WTC11 (cell line): ENCODE results near the gene LRMDA.

Experiments used
- AFF4 ChIP-seq: sonication (generic); formaldehyde crosslinking; IDR thresholded peaks from 2 replicates; pipeline ENCODE4 v1.8.1; 2023; ENCODE audit warnings: mild to moderate bottlenecking, missing genetic modification reagents, borderline replicate concordance
- IRF2 ChIP-seq: sonication (generic); formaldehyde crosslinking; IDR thresholded peaks from 2 replicates; pipeline ENCODE4 v1.8.0; 2022; ENCODE audit warnings: low read depth, missing genetic modification reagents, borderline replicate concordance
- NFYB ChIP-seq: sonication (generic); formaldehyde crosslinking; conservative IDR thresholded peaks from 2 replicates; pipeline ENCODE4 v1.8.0; 2022; ENCODE audit warnings: low read depth, missing genetic modification reagents
- NR1H2 ChIP-seq: sonication (generic); formaldehyde crosslinking; IDR thresholded peaks from 2 replicates; pipeline ENCODE4 v1.9.0; 2021; ENCODE audit warnings: mild to moderate bottlenecking, moderate library complexity, missing genetic modification reagents
- NR2C2 ChIP-seq: sonication (generic); formaldehyde crosslinking; IDR thresholded peaks from 2 replicates; pipeline ENCODE4 v1.8.0; 2022; ENCODE audit warnings: mild to moderate bottlenecking, missing genetic modification reagents
- USF2 ChIP-seq: sonication (generic); formaldehyde crosslinking; IDR thresholded peaks from 2 replicates; pipeline ENCODE4 v1.8.1; 2023; ENCODE audit warnings: mild to moderate bottlenecking, missing genetic modification reagents, moderate library complexity
- ZNF138 ChIP-seq: sonication (generic); formaldehyde crosslinking; conservative IDR thresholded peaks from 2 replicates; pipeline ENCODE4 v1.8.1; 2022; ENCODE audit warnings: mild to moderate bottlenecking, moderate library complexity, missing genetic modification reagents
- ZNF416 ChIP-seq: fragments of 250-450 bp; sonication (Bioruptor Pico); IDR thresholded peaks from 2 replicates; pipeline ENCODE4 v1.9.0; 2021; ENCODE audit warnings: mild to moderate bottlenecking, inconsistent platforms
- ZNF423 ChIP-seq: fragments of 250-450 bp; sonication (Bioruptor Pico); IDR thresholded peaks from 2 replicates; pipeline ENCODE4 v2.1.2; 2022; ENCODE audit warnings: mild to moderate bottlenecking, moderate library complexity
- ZSCAN18 ChIP-seq: fragments of 250-450 bp; sonication (Bioruptor Pico); IDR thresholded peaks from 2 replicates; pipeline ENCODE4 v2.1.2; 2022; ENCODE audit warnings: mild to moderate bottlenecking, moderate library complexity
- TF ChIP-seq, protein P1 (sequence below): fragments of 200-600 bp; IDR thresholded peaks from 2 replicates; pipeline ENCODE4 v1.8.0; 2022; ENCODE audit warnings: antibody characterized with exemption

DNA sequence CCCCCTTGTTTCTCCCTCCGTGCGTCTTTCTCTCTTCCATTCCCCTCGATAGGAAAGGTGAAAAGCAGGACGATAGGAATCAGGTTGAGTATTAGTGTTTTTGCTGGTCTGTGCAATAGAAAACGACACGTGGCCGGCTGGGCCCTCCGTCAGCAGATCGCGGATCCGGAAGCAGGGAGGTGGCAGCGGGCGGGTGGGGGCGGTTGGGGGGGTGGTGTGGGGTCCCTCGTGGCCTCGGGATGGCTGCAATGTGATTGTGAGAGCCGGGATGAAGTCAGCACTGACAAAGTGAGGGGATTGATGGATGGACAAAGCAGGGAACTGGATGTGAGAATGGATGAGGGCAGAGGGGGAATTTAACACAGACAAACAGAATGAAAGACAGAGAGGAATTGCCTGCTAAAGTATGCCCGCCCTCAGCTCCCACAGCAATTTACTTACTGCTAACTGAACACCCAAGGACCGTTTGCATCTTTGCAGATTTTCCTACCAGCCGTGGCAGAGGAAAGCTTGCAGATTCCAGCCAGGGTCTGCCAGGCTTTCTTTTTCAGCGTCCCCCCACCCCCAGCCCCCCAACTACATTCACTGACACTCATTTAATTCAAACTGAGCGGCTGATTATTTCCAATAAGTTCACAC lies 280.9 kb downstream of the LRMDA start:
- TF ChIP-seq NR1H2, result no peak
- TF ChIP-seq, protein P1, sequence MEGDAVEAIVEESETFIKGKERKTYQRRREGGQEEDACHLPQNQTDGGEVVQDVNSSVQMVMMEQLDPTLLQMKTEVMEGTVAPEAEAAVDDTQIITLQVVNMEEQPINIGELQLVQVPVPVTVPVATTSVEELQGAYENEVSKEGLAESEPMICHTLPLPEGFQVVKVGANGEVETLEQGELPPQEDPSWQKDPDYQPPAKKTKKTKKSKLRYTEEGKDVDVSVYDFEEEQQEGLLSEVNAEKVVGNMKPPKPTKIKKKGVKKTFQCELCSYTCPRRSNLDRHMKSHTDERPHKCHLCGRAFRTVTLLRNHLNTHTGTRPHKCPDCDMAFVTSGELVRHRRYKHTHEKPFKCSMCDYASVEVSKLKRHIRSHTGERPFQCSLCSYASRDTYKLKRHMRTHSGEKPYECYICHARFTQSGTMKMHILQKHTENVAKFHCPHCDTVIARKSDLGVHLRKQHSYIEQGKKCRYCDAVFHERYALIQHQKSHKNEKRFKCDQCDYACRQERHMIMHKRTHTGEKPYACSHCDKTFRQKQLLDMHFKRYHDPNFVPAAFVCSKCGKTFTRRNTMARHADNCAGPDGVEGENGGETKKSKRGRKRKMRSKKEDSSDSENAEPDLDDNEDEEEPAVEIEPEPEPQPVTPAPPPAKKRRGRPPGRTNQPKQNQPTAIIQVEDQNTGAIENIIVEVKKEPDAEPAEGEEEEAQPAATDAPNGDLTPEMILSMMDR, result no peak
- no peak for TF ChIP-seq ZNF416
- TF ChIP-seq AFF4 (CRISPR knock-in tag), result no peak
- TF ChIP-seq IRF2 (CRISPR knock-in tag), result no peak
- TF ChIP-seq ZSCAN18 (CRISPR knock-in tag), result no peak
- no peak for TF ChIP-seq ZNF138 (CRISPR knock-in tag)
- no peak for TF ChIP-seq ZNF423 (CRISPR knock-in tag)
- no peak for TF ChIP-seq NR2C2 (CRISPR knock-in tag)
- no peak for TF ChIP-seq NFYB
- no peak for TF ChIP-seq USF2
